HG02798 (cell line): ENCODE data around the gene TMEM245.

Experiments
- ATAC-seq: cut with Tn5 transposase; IDR thresholded peaks from one replicate; pipeline ENCODE4 v1.9.1; 2021; ENCODE audit warnings: mild to moderate bottlenecking; ENCODE audit not compliant: unreplicated experiment, poor library complexity

Gene TMEM245

GRCh38 chr9:109107402-109108240 is 12.1 kb downstream of the TMEM245 start:
- ATAC-seq = no peak

GRCh38 chr9:109101810-109102209 is 17.9 kb downstream of the TMEM245 start:
- ATAC-seq = peak; percentile 72

- ATAC-seq = no peak
These were observed 18.5 kb downstream of the TMEM245 start for GRCh38 chr9:109101202-109101595.

- ATAC-seq = no peak
These were observed 19.1 kb downstream of the TMEM245 start for GRCh38 chr9:109100543-109101201.

GRCh38 chr9:109098960-109099308 is 20.8 kb downstream of the TMEM245 start:
- ATAC-seq = no peak

- peak; percentile 34 for ATAC-seq
These were observed 21.4 kb downstream of the TMEM245 start for GRCh38 chr9:109098171-109098959.

GRCh38 chr9:109097146-109097545 is 22.6 kb downstream of the TMEM245 start:
- no peak for ATAC-seq

- ATAC-seq = no peak
These were observed 24.4 kb downstream of the TMEM245 start for GRCh38 chr9:109095321-109095720.

GRCh38 chr9:109094268-109094667 is 25.5 kb downstream of the TMEM245 start:
- no peak for ATAC-seq

- ATAC-seq = no peak
These were observed 27.2 kb downstream of the TMEM245 start for GRCh38 chr9:109092587-109092986.

- no peak for ATAC-seq
These were observed 27.6 kb downstream of the TMEM245 start for GRCh38 chr9:109092051-109092580.

GRCh38 chr9:109088221-109088620 is 31.5 kb downstream of the TMEM245 start:
- ATAC-seq = no peak

- no peak for ATAC-seq
These were observed 32.0 kb downstream of the TMEM245 start for GRCh38 chr9:109087795-109088194.

- peak; percentile 84 for ATAC-seq
These were observed 33.5 kb downstream of the TMEM245 start for GRCh38 chr9:109086221-109086620.

GRCh38 chr9:109085510-109085909 is 34.2 kb downstream of the TMEM245 start:
- no peak for ATAC-seq

- no peak for ATAC-seq
These were observed 35.8 kb downstream of the TMEM245 start for GRCh38 chr9:109083813-109084405.

- no peak for ATAC-seq
These were observed 36.6 kb downstream of the TMEM245 start for GRCh38 chr9:109083141-109083540.

GRCh38 chr9:109082091-109082620 is 37.6 kb downstream of the TMEM245 start:
- no peak for ATAC-seq

GRCh38 chr9:109074236-109074889 is 45.4 kb downstream of the TMEM245 start:
- ATAC-seq = no peak
